Activated T-cell treated with anti-CD3 and anti-CD28 coated beads, Interleukin-2, amount 50 U/mL, for 24 hours (primary cell): ENCODE data around the gene TBC1D22A.

Experiments
- DNase-seq: peaks from one replicate; pipeline ENCODE4 v3.0.0-alpha.2; 2020
- H3K27ac Mint-ChIP-seq: 2 replicates; pipeline ENCODE4 v1.8.0; 2020; ENCODE audit warnings: mild to moderate bottlenecking, mixed read lengths
- H3K27me3 Mint-ChIP-seq: 2 replicates; pipeline ENCODE4 v1.8.0; 2020; ENCODE audit warnings: mixed read lengths
- H3K36me3 Mint-ChIP-seq: 2 replicates; pipeline ENCODE4 v1.8.0; 2020; ENCODE audit warnings: low read depth, mixed read lengths
- H3K4me1 Mint-ChIP-seq: 2 replicates; pipeline ENCODE4 v1.8.0; 2020; ENCODE audit warnings: low read depth, mixed read lengths
- H3K4me3 Mint-ChIP-seq: 2 replicates; pipeline ENCODE4 v1.8.0; 2020; ENCODE audit warnings: mild to moderate bottlenecking, moderate library complexity, mixed read lengths
- H3K9me3 Mint-ChIP-seq: 2 replicates; pipeline ENCODE4 v1.8.0; 2020; ENCODE audit warnings: mixed read lengths

The TBC1D22A gene

DNA sequence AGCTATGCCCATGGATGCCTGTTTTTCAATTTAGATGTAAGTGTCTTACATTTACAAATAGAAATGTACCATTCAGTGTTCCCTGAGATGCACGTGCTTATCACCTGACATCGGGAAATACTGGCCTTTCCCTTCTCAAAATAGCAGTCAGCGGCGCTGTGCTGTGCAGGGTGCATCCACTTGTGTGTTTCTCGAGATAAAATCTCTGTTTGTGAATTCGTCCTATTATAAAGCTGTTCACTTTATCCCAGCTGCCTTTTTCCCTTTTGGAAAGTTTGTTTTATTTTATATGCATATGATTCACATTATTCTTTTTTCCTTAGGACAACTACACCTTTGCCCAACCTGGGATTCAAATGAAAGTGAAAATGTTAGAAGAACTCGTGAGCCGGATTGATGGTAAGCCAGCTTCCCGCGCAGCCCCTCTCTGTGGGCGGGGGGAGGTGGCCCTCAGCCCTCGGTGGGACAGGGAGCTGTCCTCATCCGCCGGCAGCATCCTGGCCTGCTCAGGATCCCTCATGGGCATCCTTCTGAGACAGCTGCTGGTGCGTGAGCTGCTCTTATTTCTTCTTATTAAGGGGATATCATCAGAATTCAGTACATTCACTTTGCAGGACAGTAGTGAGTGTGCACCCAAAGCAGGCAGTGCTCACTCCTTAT lies 235.0 kb downstream of the TBC1D22A start:
- Mint-ChIP-seq H3K27me3 (no peaks in the 10 kb centered on the region), H3K4me3 (no peak overlapping the region), H3K27ac (no peak overlapping the region), H3K36me3 (peaks cover 52% of the 10 kb centered on the region), H3K4me1 (peaks cover 18% of the 10 kb centered on the region), H3K9me3 (no peaks in the 10 kb centered on the region)
- no peak for DNase-seq

GRCh38 chr22:46998331-46998730 lies 235.9 kb downstream of the TBC1D22A start:
- DNase-seq, result no peak
- Mint-ChIP-seq H3K36me3 (peaks cover 50% of the 10 kb centered on the region), H3K4me1 (peaks cover 18% of the 10 kb centered on the region), H3K9me3 (no peaks in the 10 kb centered on the region), H3K27me3 (no peaks in the 10 kb centered on the region), H3K4me3 (no peak overlapping the region), H3K27ac (no peak overlapping the region)

DNA sequence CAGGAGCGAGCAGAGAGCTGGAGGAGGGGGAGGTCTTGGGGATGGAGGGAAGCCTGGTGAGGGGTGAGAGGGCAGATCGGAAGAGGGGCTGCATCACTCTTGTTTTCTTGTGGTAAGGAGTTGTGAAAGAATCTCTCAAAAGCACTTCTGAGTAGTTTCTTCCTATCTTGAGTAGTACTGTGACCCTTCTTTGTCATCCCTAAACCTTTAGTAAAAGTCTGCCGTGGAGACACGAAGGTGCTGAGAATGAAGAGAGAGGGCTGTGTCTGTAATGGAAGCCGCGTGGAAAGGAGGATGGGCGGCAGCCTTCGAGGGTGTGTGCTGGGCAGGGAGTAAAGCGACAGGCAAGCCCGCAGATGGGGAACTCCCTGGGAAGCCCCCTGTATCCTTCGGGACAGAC lies 237.8 kb downstream of the TBC1D22A start:
- no peaks in the 10 kb centered on the region for H3K27me3 Mint-ChIP-seq
- no peak for DNase-seq
- H3K4me3 Mint-ChIP-seq, result no peak overlapping the region
- H3K27ac Mint-ChIP-seq, result peak overlapping the region; percentile 60
- H3K36me3 Mint-ChIP-seq, result peaks cover 40% of the 10 kb centered on the region
- peaks cover 18% of the 10 kb centered on the region for H3K4me1 Mint-ChIP-seq
- no peaks in the 10 kb centered on the region for H3K9me3 Mint-ChIP-seq

GRCh38 chr22:47000888-47001287 lies 238.4 kb downstream of the TBC1D22A start:
- no peaks in the 10 kb centered on the region for H3K9me3 Mint-ChIP-seq
- peaks cover 37% of the 10 kb centered on the region for H3K36me3 Mint-ChIP-seq
- H3K27ac Mint-ChIP-seq, result peak overlapping the region; percentile 80
- DNase-seq, result no peak
- H3K4me1 Mint-ChIP-seq, result peaks cover 18% of the 10 kb centered on the region
- no peak overlapping the region for H3K4me3 Mint-ChIP-seq
- H3K27me3 Mint-ChIP-seq, result no peaks in the 10 kb centered on the region

- no peak for DNase-seq
- Mint-ChIP-seq H3K27me3 (no peaks in the 10 kb centered on the region), H3K4me3 (no peak overlapping the region), H3K27ac (no peak overlapping the region), H3K36me3 (peaks cover 33% of the 10 kb centered on the region), H3K9me3 (no peaks in the 10 kb centered on the region), H3K4me1 (peaks cover 18% of the 10 kb centered on the region)
Measured at GRCh38 chr22:47001288-47001687, 238.8 kb downstream of the TBC1D22A start.

- DNase-seq, result no peak
Measured at GRCh38 chr22:47002692-47003091, 240.2 kb downstream of the TBC1D22A start.

GRCh38 chr22:47005506-47006408 lies 243.3 kb downstream of the TBC1D22A start:
- Mint-ChIP-seq H3K4me3 (no peak overlapping the region), H3K9me3 (no peaks in the 10 kb centered on the region), H3K27me3 (no peaks in the 10 kb centered on the region), H3K36me3 (peaks cover 17% of the 10 kb centered on the region), H3K27ac (no peak overlapping the region), H3K4me1 (peaks cover 3% of the 10 kb centered on the region)
- no peak for DNase-seq

More at GRCh38 chr22:47002692-47003091, 240.2 kb downstream of the TBC1D22A start:
- H3K4me1 Mint-ChIP-seq, result peaks cover 18% of the 10 kb centered on the region
- no peak overlapping the region for H3K4me3 Mint-ChIP-seq
- H3K27ac Mint-ChIP-seq, result no peak overlapping the region
- H3K9me3 Mint-ChIP-seq, result no peaks in the 10 kb centered on the region
- peaks cover 32% of the 10 kb centered on the region for H3K36me3 Mint-ChIP-seq
- no peaks in the 10 kb centered on the region for H3K27me3 Mint-ChIP-seq

GRCh38 chr22:47006433-47006832 lies 244.0 kb downstream of the TBC1D22A start:
- no peak for DNase-seq
- Mint-ChIP-seq H3K27ac (no peak overlapping the region), H3K36me3 (peaks cover 17% of the 10 kb centered on the region), H3K9me3 (no peaks in the 10 kb centered on the region), H3K4me1 (peaks cover 1% of the 10 kb centered on the region), H3K27me3 (no peaks in the 10 kb centered on the region), H3K4me3 (no peak overlapping the region)

DNA sequence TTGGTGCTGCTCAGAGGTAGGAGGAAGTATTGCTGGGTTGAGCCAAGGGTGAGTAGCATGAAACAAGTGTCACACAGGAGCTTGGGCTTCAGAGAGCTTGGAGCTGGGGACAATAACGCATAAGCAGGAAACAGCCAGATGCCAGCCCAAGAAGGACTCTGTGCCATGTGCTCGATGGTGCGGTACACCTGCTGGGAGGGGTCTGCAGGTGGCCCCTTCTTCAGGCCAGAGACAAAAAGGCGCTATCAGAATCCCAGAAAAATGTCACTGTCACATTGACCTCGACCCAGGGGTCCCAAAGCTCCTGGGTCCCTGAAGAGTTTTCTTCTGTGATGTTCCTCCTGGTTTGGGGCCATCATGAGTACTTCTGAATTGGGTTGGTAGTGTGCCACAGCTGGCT lies 244.4 kb downstream of the TBC1D22A start:
- no peak for DNase-seq
- Mint-ChIP-seq H3K4me3 (no peak overlapping the region), H3K27ac (no peak overlapping the region), H3K9me3 (no peaks in the 10 kb centered on the region), H3K27me3 (no peaks in the 10 kb centered on the region), H3K36me3 (peaks cover 20% of the 10 kb centered on the region), H3K4me1 (peaks cover 1% of the 10 kb centered on the region)

DNA sequence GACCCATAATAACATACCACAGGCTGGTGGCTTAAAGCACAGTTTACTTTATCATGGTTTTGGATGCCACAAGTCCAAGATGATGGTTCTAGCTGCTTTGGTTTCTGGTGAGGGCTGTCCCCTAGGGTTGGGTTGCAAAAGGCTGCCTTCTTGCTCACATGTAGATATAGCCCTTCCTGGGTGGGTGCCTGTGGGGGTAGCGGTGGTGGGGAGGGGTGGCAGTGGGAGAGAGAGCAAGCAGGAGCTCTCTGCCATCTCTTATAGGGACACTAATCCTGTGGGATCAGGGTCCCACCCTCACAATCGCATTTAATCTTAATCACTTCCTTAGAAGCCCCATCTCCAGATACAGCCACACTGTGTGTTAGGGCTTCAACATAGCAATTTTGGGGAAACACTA lies 245.0 kb downstream of the TBC1D22A start:
- no peaks in the 10 kb centered on the region for H3K27me3 Mint-ChIP-seq
- no peak for DNase-seq
- no peaks in the 10 kb centered on the region for H3K9me3 Mint-ChIP-seq
- no peak overlapping the region for H3K4me3 Mint-ChIP-seq
- no peak overlapping the region for H3K27ac Mint-ChIP-seq
- H3K36me3 Mint-ChIP-seq, result peaks cover 24% of the 10 kb centered on the region
- H3K4me1 Mint-ChIP-seq, result peaks cover 4% of the 10 kb centered on the region

DNA sequence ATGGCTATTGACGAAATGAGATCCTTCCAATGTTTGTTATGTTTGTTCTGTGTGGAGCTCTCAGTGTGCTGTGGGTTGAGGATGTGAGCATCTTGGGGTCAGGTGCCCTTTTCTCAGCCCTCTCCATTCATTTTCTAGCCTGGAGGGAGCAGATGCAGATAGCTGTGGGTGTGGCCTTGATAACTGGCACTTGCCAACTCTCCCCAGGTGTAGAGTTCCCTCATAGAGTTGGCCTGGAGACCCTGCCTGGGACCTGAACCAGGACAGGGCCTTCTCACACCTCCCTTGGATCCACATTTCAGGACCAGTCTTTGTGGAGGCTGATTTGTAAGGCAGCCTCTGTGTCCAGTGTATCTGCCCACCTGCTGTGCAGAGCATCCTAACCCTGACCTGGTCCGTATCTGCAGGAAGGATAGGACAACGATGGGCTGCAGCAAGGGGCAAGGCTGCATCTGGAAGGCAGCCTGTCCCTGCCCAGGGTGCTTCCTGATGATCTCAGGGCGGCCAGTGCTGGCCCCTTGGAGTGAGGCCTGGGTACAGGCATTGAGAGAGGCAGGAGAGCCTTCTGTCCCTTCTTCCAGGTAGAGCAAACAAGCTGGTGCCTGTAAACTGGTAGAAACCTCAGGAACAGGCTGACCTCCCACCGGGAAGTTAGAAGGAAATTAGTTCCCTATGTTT lies 245.9 kb downstream of the TBC1D22A start:
- Mint-ChIP-seq H3K36me3 (peaks cover 26% of the 10 kb centered on the region), H3K4me1 (peaks cover 4% of the 10 kb centered on the region), H3K27ac (no peak overlapping the region), H3K27me3 (no peaks in the 10 kb centered on the region), H3K4me3 (no peak overlapping the region), H3K9me3 (no peaks in the 10 kb centered on the region)
- no peak for DNase-seq

GRCh38 chr22:47009304-47010101 lies 247.1 kb downstream of the TBC1D22A start:
- H3K27ac Mint-ChIP-seq, result no peak overlapping the region
- peak; percentile 13 for DNase-seq
- H3K27me3 Mint-ChIP-seq, result no peaks in the 10 kb centered on the region
- peaks cover 4% of the 10 kb centered on the region for H3K4me1 Mint-ChIP-seq
- no peaks in the 10 kb centered on the region for H3K9me3 Mint-ChIP-seq
- H3K4me3 Mint-ChIP-seq, result no peak overlapping the region
- H3K36me3 Mint-ChIP-seq, result peaks cover 27% of the 10 kb centered on the region

- DNase-seq, result no peak
- Mint-ChIP-seq H3K4me3 (no peak overlapping the region), H3K9me3 (no peaks in the 10 kb centered on the region), H3K27me3 (no peaks in the 10 kb centered on the region), H3K27ac (peak overlapping the region; percentile 23), H3K4me1 (peaks cover 4% of the 10 kb centered on the region), H3K36me3 (peaks cover 27% of the 10 kb centered on the region)
Measured at GRCh38 chr22:47010211-47010610, 247.8 kb downstream of the TBC1D22A start.
